ENCODE results near the gene GPR35.

Gene GPR35

DNA sequence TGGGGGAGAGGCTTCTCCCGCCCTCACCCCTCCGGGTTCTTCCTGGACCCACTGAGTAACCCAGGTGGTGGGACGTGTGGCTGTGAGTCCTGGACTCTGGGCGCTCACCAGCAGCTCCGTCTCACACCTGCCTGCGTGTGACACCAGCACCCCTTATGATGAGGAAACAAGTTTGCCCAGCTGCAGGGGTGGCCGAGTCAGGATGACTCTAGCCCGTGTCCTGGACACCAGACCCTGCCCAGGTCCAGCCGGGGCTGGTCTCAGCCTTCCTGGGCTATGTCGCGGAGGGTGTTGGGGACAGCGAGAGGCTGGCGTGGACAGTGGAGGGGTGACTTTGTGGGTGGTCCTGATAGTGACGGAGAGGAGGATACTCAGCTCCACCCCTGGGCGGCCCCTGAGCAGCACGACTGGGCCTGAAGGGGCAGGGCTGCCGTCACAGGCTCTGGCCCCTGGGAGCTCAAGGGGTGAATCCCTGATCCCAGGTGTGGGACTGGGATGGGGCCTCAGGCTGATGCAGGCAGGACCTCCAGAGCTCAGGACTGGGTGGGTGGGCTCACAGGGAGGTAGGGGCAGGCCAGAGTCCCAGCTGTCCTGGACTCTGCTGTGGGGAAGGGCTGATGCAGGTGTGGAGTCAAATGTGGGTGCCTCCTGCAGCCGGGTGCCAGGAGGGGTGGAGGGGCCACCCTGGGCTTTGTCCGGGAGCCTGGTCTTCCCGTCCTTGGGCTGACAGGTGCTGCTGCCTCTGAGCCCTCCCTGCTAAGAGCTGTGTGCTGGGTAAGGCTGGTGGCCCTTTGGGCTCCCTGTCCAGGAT, 3.7 kb downstream of the GPR35 start:
- Histone ChIP-seq H3K27me3 (ENCODE audit: insufficient read depth, poor library complexity, severe bottlenecking) (no peaks in the 10 kb centered on the region), H3K27ac (replicated peaks) (no peak overlapping the region), H3K4me3 (replicated peaks; ENCODE audit: insufficient read depth, low read length) (no peak overlapping the region)
- TF ChIP-seq GABPA (IDR thresholded peaks at IDR 0.05; ENCODE audit: low read depth) (no peak), POLR2AphosphoS5 (IDR thresholded peaks at IDR 0.05; ENCODE audit: low read depth) (no peak), SPI1 (IDR thresholded peaks at IDR 0.05; ENCODE audit: borderline replicate concordance, low read depth) (no peak)
- TF ChIP-seq, protein P1, sequence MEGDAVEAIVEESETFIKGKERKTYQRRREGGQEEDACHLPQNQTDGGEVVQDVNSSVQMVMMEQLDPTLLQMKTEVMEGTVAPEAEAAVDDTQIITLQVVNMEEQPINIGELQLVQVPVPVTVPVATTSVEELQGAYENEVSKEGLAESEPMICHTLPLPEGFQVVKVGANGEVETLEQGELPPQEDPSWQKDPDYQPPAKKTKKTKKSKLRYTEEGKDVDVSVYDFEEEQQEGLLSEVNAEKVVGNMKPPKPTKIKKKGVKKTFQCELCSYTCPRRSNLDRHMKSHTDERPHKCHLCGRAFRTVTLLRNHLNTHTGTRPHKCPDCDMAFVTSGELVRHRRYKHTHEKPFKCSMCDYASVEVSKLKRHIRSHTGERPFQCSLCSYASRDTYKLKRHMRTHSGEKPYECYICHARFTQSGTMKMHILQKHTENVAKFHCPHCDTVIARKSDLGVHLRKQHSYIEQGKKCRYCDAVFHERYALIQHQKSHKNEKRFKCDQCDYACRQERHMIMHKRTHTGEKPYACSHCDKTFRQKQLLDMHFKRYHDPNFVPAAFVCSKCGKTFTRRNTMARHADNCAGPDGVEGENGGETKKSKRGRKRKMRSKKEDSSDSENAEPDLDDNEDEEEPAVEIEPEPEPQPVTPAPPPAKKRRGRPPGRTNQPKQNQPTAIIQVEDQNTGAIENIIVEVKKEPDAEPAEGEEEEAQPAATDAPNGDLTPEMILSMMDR (IDR thresholded peaks at IDR 0.05; ENCODE audit: insufficient read depth, low read length), result no peak
- TF ChIP-seq, protein P2, sequence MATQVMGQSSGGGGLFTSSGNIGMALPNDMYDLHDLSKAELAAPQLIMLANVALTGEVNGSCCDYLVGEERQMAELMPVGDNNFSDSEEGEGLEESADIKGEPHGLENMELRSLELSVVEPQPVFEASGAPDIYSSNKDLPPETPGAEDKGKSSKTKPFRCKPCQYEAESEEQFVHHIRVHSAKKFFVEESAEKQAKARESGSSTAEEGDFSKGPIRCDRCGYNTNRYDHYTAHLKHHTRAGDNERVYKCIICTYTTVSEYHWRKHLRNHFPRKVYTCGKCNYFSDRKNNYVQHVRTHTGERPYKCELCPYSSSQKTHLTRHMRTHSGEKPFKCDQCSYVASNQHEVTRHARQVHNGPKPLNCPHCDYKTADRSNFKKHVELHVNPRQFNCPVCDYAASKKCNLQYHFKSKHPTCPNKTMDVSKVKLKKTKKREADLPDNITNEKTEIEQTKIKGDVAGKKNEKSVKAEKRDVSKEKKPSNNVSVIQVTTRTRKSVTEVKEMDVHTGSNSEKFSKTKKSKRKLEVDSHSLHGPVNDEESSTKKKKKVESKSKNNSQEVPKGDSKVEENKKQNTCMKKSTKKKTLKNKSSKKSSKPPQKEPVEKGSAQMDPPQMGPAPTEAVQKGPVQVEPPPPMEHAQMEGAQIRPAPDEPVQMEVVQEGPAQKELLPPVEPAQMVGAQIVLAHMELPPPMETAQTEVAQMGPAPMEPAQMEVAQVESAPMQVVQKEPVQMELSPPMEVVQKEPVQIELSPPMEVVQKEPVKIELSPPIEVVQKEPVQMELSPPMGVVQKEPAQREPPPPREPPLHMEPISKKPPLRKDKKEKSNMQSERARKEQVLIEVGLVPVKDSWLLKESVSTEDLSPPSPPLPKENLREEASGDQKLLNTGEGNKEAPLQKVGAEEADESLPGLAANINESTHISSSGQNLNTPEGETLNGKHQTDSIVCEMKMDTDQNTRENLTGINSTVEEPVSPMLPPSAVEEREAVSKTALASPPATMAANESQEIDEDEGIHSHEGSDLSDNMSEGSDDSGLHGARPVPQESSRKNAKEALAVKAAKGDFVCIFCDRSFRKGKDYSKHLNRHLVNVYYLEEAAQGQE (IDR thresholded peaks at IDR 0.05; ENCODE audit: insufficient replicate concordance, low read depth), result no peak
- DNase-seq (ENCODE audit: low read depth in 1 of 2, low spot score in 1 of 2), result no peak

DNA sequence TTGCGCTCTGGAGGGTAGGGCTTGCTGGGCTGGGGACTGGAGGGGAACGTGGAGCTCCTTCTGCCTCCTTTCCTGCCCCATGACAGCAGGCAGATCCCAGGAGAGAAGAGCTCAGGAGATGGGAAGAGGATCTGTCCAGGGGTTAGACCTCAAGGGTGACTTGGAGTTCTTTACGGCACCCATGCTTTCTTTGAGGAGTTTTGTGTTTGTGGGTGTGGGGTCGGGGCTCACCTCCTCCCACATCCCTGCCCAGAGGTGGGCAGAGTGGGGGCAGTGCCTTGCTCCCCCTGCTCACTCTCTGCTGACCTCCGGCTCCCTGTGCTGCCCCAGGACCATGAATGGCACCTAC, 4.3 kb downstream of the GPR35 start:
- Histone ChIP-seq H3K27ac (replicated peaks) (no peak overlapping the region), H3K4me3 (replicated peaks; ENCODE audit: insufficient read depth, low read length) (no peak overlapping the region), H3K27me3 (ENCODE audit: insufficient read depth, poor library complexity, severe bottlenecking) (no peaks in the 10 kb centered on the region)
- DNase-seq (ENCODE audit: low read depth in 1 of 2, low spot score in 1 of 2), result no peak
- TF ChIP-seq, protein P1 (IDR thresholded peaks at IDR 0.05; ENCODE audit: insufficient read depth, low read length), result no peak
- TF ChIP-seq POLR2AphosphoS5 (IDR thresholded peaks at IDR 0.05; ENCODE audit: low read depth), result no peak

DNA sequence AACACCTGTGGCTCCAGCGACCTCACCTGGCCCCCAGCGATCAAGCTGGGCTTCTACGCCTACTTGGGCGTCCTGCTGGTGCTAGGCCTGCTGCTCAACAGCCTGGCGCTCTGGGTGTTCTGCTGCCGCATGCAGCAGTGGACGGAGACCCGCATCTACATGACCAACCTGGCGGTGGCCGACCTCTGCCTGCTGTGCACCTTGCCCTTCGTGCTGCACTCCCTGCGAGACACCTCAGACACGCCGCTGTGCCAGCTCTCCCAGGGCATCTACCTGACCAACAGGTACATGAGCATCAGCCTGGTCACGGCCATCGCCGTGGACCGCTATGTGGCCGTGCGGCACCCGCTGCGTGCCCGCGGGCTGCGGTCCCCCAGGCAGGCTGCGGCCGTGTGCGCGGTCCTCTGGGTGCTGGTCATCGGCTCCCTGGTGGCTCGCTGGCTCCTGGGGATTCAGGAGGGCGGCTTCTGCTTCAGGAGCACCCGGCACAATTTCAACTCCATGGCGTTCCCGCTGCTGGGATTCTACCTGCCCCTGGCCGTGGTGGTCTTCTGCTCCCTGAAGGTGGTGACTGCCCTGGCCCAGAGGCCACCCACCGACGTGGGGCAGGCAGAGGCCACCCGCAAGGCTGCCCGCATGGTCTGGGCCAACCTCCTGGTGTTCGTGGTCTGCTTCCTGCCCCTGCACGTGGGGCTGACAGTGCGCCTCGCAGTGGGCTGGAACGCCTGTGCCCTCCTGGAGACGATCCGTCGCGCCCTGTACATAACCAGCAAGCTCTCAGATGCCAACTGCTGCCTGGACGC, 4.9 kb downstream of the GPR35 start:
- Histone ChIP-seq H3K27me3 (ENCODE audit: insufficient read depth, poor library complexity, severe bottlenecking) (no peaks in the 10 kb centered on the region), H3K4me3 (replicated peaks; ENCODE audit: insufficient read depth, low read length) (no peak overlapping the region), H3K27ac (replicated peaks) (no peak overlapping the region)
- no peak for DNase-seq (ENCODE audit: low read depth in 1 of 2, low spot score in 1 of 2)
- TF ChIP-seq SPI1 (IDR thresholded peaks at IDR 0.05; ENCODE audit: borderline replicate concordance, low read depth) (no peak), POLR2AphosphoS5 (IDR thresholded peaks at IDR 0.05; ENCODE audit: low read depth) (no peak), GABPA (IDR thresholded peaks at IDR 0.05; ENCODE audit: low read depth) (no peak)
- TF ChIP-seq, protein P1 (IDR thresholded peaks at IDR 0.05; ENCODE audit: insufficient read depth, low read length), result no peak
- TF ChIP-seq, protein P2 (IDR thresholded peaks at IDR 0.05; ENCODE audit: insufficient replicate concordance, low read depth), result no peak

Measured in HL-60 (cell line).